NCI-H460 (cell line): ENCODE results near the gene NKX2-2. TPM values are rescaled to one million over a fixed set of nuclear protein-coding genes. Genes with fewer than 3 reads are reported as not detected.

ENCODE experiments used
- total RNA-seq: library from RNA; depleted of rRNA; stranded (reverse); fragments of >200 nt; shearing (Covaris generic); gene quantifications from 2 replicates; pipeline ENCODE4 v1.2.3, GENCODE V29; 2014; rRNA removed

NKX2-2 gene
- total RNA-seq, 1 experiment from 2014 or later, result not detected

Other genes starting within 250 kb of the NKX2-2 start
- gene XRN2, start 210.7 kb downstream of the NKX2-2 start, total RNA-seq, result 88.4 and 97.8 TPM in 2 replicates
- not detected in 2 replicates for gene NKX2-4, start 116.5 kb downstream of the NKX2-2 start, total RNA-seq
- 0.12 and 0.54 TPM in 2 replicates for gene PAX1, start 191.6 kb upstream of the NKX2-2 start, total RNA-seq